Osteoblast (primary cell): ENCODE results near the gene UBE2F. TPM values are rescaled to one million over a fixed set of nuclear protein-coding genes. Genes with fewer than 3 reads are reported as not detected.

Experiments used
- DNase-seq: peaks from one replicate; pipeline ENCODE4 v3.0.0; 2011; ENCODE audit warnings: low spot score, mixed read lengths; ENCODE audit not compliant: insufficient read length; ENCODE audit errors: missing footprints
- H2AFZ ChIP-seq: 2 replicates; pipeline ENCODE4 v1.6.0; 2011; ENCODE audit warnings: mild to moderate bottlenecking, low read length
- H3K27ac ChIP-seq: 2 replicates; pipeline ENCODE4 v1.5.1; 2011; ENCODE audit warnings: mild to moderate bottlenecking, low read depth, low read length, moderate library complexity
- H3K27me3 ChIP-seq: 2 replicates; pipeline ENCODE4 v1.6.0; 2012; ENCODE audit warnings: mild to moderate bottlenecking, control low read depth, inconsistent platforms, low read length, moderate library complexity; ENCODE audit not compliant: insufficient read depth
- H3K36me3 ChIP-seq: 2 replicates; pipeline ENCODE4 v1.5.1; 2011; ENCODE audit warnings: mild to moderate bottlenecking, low read length, control low read depth, moderate library complexity; ENCODE audit not compliant: insufficient read depth
- H3K4me1 ChIP-seq: 2 replicates; pipeline ENCODE4 v1.5.1; 2011; ENCODE audit warnings: mild to moderate bottlenecking, low read length, control low read depth, moderate library complexity; ENCODE audit not compliant: insufficient read depth
- H3K4me2 ChIP-seq: 2 replicates; pipeline ENCODE4 v1.6.0; 2011; ENCODE audit warnings: mild to moderate bottlenecking, low read length; ENCODE audit not compliant: insufficient read depth
- H3K4me3 ChIP-seq: fragments of 200-600 bp; sonication (generic); 3 replicates; pipeline ENCODE4 v1.5.1; 2012; ENCODE audit warnings: mild to moderate bottlenecking, low read length, inconsistent platforms; ENCODE audit not compliant: insufficient read depth
- H3K79me2 ChIP-seq: 2 replicates; pipeline ENCODE4 v1.6.0; 2012; ENCODE audit warnings: mild to moderate bottlenecking, low read length, control low read depth, inconsistent platforms; ENCODE audit not compliant: insufficient read depth
- H3K9me3 ChIP-seq: 2 replicates; pipeline ENCODE4 v1.5.1; 2011; ENCODE audit warnings: low read depth, low read length, control low read depth
- H4K20me1 ChIP-seq: 2 replicates; pipeline ENCODE4 v1.6.0; 2012; ENCODE audit warnings: mild to moderate bottlenecking, low read length, control low read depth; ENCODE audit not compliant: insufficient read depth
- total RNA-seq: library from RNA; depleted of rRNA; stranded (reverse); fragments of >200 nt; gene quantifications from 2 replicates; pipeline ENCODE4 v1.2.3, GENCODE V29; 2012
- TF ChIP-seq, protein P1 (sequence below): IDR thresholded peaks from 2 replicates; pipeline ENCODE4 v1.5.1; 2011; ENCODE audit warnings: mild to moderate bottlenecking, low read depth, low read length, moderate library complexity; ENCODE audit errors: extremely low read depth

UBE2F gene
- total RNA-seq, 1 donor, result 39.8 TPM

DNA sequence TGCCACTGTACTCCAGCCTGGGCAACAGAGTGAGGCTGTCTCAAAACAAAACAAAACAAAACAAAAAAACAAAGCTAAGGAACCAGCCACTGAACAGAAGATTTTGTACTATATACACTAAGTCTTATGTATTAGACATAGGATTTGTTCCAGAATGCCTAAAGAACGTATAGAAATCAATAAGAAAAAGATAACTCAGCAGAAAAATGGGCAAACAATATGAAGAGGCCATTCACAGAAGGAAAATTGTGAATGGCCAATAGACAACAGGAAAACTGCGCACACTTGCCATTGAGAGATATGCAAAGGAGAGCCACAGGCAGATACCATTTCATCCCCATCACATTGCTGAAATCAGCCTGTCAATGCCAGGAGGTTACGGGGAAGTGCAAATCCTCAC, 14.9 kb upstream of the UBE2F start:
- Histone ChIP-seq H3K79me2 (no peaks in the 10 kb centered on the region), H3K36me3 (no peaks in the 10 kb centered on the region), H3K4me2 (no peak overlapping the region), H3K4me1 (no peaks in the 10 kb centered on the region), H2AFZ (no peak overlapping the region), H3K4me3 (no peak overlapping the region), H4K20me1 (no peaks in the 10 kb centered on the region), H3K9me3 (no peaks in the 10 kb centered on the region), H3K27ac (no peak overlapping the region), H3K27me3 (peaks cover 21% of the 10 kb centered on the region)
- DNase-seq, result no peak
- TF ChIP-seq, protein P1, sequence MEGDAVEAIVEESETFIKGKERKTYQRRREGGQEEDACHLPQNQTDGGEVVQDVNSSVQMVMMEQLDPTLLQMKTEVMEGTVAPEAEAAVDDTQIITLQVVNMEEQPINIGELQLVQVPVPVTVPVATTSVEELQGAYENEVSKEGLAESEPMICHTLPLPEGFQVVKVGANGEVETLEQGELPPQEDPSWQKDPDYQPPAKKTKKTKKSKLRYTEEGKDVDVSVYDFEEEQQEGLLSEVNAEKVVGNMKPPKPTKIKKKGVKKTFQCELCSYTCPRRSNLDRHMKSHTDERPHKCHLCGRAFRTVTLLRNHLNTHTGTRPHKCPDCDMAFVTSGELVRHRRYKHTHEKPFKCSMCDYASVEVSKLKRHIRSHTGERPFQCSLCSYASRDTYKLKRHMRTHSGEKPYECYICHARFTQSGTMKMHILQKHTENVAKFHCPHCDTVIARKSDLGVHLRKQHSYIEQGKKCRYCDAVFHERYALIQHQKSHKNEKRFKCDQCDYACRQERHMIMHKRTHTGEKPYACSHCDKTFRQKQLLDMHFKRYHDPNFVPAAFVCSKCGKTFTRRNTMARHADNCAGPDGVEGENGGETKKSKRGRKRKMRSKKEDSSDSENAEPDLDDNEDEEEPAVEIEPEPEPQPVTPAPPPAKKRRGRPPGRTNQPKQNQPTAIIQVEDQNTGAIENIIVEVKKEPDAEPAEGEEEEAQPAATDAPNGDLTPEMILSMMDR, result no peak

GRCh38 chr2:237952851-237953250, 14.0 kb upstream of the UBE2F start:
- Histone ChIP-seq H4K20me1 (no peaks in the 10 kb centered on the region), H3K27me3 (peaks cover 23% of the 10 kb centered on the region), H3K27ac (no peak overlapping the region), H3K4me1 (no peaks in the 10 kb centered on the region), H3K4me3 (no peak overlapping the region), H3K36me3 (no peaks in the 10 kb centered on the region), H3K4me2 (no peak overlapping the region), H3K79me2 (no peaks in the 10 kb centered on the region), H3K9me3 (no peaks in the 10 kb centered on the region), H2AFZ (no peak overlapping the region)
- TF ChIP-seq, protein P1, result no peak
- no peak for DNase-seq

GRCh38 chr2:237955640-237956401, 11.0 kb upstream of the UBE2F start:
- TF ChIP-seq, protein P1, result no peak
- Histone ChIP-seq H3K4me2 (peak overlapping the region; percentile 55), H3K36me3 (no peaks in the 10 kb centered on the region), H2AFZ (no peak overlapping the region), H3K27me3 (peaks cover 23% of the 10 kb centered on the region), H3K79me2 (no peaks in the 10 kb centered on the region), H3K9me3 (no peaks in the 10 kb centered on the region), H4K20me1 (no peaks in the 10 kb centered on the region), H3K4me1 (no peaks in the 10 kb centered on the region), H3K4me3 (peak overlapping the region; percentile 45), H3K27ac (no peak overlapping the region)
- peak; percentile 77 for DNase-seq

DNA sequence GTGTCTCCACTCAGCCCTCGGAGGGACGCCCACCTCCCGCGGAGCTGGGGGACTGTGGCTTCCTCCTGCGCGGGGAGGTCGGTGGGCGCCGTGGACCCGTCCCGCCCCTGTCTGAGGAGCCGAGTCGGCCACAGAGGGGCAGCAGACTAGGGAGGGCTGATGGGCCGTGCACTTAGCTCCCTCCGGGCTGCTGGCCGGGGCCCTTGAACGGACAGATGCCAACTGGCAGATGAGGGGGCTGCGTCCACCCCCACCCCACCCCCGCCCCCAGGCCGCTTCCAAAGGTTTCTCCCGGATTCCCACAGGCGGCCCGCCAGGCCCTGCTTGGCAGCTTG, 10.4 kb upstream of the UBE2F start:
- TF ChIP-seq, protein P1, result no peak
- Histone ChIP-seq H3K4me2 (peak overlapping the region; percentile 55), H4K20me1 (no peaks in the 10 kb centered on the region), H3K79me2 (no peaks in the 10 kb centered on the region), H3K27me3 (peaks cover 23% of the 10 kb centered on the region), H3K27ac (no peak overlapping the region), H2AFZ (no peak overlapping the region), H3K9me3 (peaks cover 2% of the 10 kb centered on the region), H3K36me3 (no peaks in the 10 kb centered on the region), H3K4me1 (no peaks in the 10 kb centered on the region), H3K4me3 (peak overlapping the region; percentile 45)
- peak; percentile 78 for DNase-seq
